Measurements from ENCODE around the gene ARHGEF1.

Gene ARHGEF1

GRCh38 chr19:41955521-41955920 lies 72.5 kb downstream of the ARHGEF1 start:
- no peak for DNase-seq (ENCODE audit: low read depth in 2 of 2)

- no peak for DNase-seq (ENCODE audit: low read depth in 2 of 2)
Observed at GRCh38 chr19:41956621-41957020, 73.6 kb downstream of the ARHGEF1 start.
